ENCODE measurements around the gene FCHO1. TPM values are rescaled to one million over a fixed set of nuclear protein-coding genes. Genes with fewer than 3 reads are reported as not detected.

Gene FCHO1
- total and polyA plus RNA-seq, 10 of the 15 experiments (the other 5 are each of a cell fraction or from before 2014, with no cell fraction given): 0.14 to 45.8 (median 15.8) TPM

DNA sequence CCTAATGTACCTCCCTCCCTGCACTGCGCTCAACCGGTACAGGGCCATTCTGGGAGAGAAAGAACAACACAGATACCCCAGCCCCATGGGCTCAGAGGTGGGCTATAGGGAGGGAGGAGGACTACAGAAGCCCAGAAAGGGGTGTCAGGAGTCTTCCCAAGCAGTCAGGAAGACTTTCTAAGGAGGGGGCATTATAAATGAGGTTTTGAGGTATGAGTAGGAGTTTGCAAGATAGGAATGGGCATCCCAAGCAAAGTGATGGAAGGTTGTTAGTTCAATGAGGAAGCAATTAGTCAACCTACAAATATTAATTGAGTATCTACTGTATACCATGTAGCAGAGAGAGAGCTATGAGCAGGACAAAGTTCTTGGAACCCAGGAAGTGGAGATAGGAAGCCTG is 37.4 kb downstream of the FCHO1 start:
- DNase-seq (ENCODE audit: low read depth, low spot score) (no peak), FAIRE-seq (no peak), ATAC-seq (no peak)
- no peaks in the 10 kb centered on the region for H4K20me1 ChIP-seq (ENCODE audit: control insufficient read depth, insufficient read depth)
- H3K4me2 ChIP-seq (ENCODE audit: control insufficient read depth, insufficient read depth): no peak overlapping the region
- H3K4me1 ChIP-seq (ENCODE audit: control insufficient read depth, insufficient read depth, low read length): no peaks in the 10 kb centered on the region
- in situ Hi-C loops (cut with MboI) (no loop called here), intact Hi-C loops (cut with micrococcal nuclease; ENCODE audit: unreplicated experiment) (loop anchor here (10.0 kb wide), 1 partner anchor 146 kb away; the partner anchor contains the start of gene CCDC124)
- POLR2A ChIA-PET: no interaction called here
- no peak overlapping the region for H3K4me3 ChIP-seq
- TF ChIP-seq IKZF2 (IDR thresholded peaks at IDR 0.05): no peak
- TF ChIP-seq, protein P1, sequence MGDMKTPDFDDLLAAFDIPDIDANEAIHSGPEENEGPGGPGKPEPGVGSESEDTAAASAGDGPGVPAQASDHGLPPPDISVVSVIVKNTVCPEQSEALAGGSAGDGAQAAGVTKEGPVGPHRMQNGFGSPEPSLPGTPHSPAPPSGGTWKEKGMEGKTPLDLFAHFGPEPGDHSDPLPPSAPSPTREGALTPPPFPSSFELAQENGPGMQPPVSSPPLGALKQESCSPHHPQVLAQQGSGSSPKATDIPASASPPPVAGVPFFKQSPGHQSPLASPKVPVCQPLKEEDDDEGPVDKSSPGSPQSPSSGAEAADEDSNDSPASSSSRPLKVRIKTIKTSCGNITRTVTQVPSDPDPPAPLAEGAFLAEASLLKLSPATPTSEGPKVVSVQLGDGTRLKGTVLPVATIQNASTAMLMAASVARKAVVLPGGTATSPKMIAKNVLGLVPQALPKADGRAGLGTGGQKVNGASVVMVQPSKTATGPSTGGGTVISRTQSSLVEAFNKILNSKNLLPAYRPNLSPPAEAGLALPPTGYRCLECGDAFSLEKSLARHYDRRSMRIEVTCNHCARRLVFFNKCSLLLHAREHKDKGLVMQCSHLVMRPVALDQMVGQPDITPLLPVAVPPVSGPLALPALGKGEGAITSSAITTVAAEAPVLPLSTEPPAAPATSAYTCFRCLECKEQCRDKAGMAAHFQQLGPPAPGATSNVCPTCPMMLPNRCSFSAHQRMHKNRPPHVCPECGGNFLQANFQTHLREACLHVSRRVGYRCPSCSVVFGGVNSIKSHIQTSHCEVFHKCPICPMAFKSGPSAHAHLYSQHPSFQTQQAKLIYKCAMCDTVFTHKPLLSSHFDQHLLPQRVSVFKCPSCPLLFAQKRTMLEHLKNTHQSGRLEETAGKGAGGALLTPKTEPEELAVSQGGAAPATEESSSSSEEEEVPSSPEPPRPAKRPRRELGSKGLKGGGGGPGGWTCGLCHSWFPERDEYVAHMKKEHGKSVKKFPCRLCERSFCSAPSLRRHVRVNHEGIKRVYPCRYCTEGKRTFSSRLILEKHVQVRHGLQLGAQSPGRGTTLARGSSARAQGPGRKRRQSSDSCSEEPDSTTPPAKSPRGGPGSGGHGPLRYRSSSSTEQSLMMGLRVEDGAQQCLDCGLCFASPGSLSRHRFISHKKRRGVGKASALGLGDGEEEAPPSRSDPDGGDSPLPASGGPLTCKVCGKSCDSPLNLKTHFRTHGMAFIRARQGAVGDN (IDR thresholded peaks at IDR 0.05): no peak
- TF ChIP-seq, protein P2, sequence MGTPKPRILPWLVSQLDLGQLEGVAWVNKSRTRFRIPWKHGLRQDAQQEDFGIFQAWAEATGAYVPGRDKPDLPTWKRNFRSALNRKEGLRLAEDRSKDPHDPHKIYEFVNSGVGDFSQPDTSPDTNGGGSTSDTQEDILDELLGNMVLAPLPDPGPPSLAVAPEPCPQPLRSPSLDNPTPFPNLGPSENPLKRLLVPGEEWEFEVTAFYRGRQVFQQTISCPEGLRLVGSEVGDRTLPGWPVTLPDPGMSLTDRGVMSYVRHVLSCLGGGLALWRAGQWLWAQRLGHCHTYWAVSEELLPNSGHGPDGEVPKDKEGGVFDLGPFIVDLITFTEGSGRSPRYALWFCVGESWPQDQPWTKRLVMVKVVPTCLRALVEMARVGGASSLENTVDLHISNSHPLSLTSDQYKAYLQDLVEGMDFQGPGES (IDR thresholded peaks at IDR 0.05): no peak
- TF ChIP-seq NR2C1 (IDR thresholded peaks at IDR 0.05): no peak
- TF ChIP-seq ZSCAN29 (IDR thresholded peaks at IDR 0.05): no peak
- no peak for TF ChIP-seq MEF2A (IDR thresholded peaks at IDR 0.05; ENCODE audit: insufficient read depth, low read depth, low read length)
- TF ChIP-seq SUPT20H (IDR thresholded peaks at IDR 0.05; ENCODE audit: borderline replicate concordance, control insufficient read depth, low read depth, low read length): no peak
- no peak for TF ChIP-seq CREB1 (IDR thresholded peaks at IDR 0.05; ENCODE audit: low read depth)
- SMC1A ChIA-PET (ENCODE audit: uncharacterized antibody, unreplicated experiment): no interaction called here
- H2AFZ ChIP-seq (ENCODE audit: control insufficient read depth, low read depth, low read length): no peak overlapping the region
- H3K9ac ChIP-seq (ENCODE audit: control insufficient read depth, insufficient read depth, low read length): no peak overlapping the region
- CTCF ChIA-PET: interaction anchor here (1.4 to 2.2 kb wide), 2 partner anchors 71 to 85 kb away, joined by 3 to 7 read pairs; partner anchors contain the start of gene RPL18A
- H3K36me3 ChIP-seq (ENCODE audit: control insufficient read depth in 2 of 2, insufficient read depth in 2 of 2, low read length in 1 of 2): peaks cover 3 to 6% of the 10 kb centered on the region in 2 experiments; a peak in 3 of 4 replicates
- no peaks in the 10 kb centered on the region for H3K79me2 ChIP-seq (ENCODE audit: control insufficient read depth, insufficient read depth, low read length)
- RAD21 ChIA-PET (ENCODE audit: unreplicated experiment): interaction anchor here (1.0 kb wide), 1 partner anchor 13 kb away, joined by 3 read pairs; no protein-coding TSS in a partner anchor
- no peaks in the 10 kb centered on the region for H3K27me3 ChIP-seq (replicated peaks in 1 of 2; ENCODE audit: control insufficient read depth in 2 of 2, insufficient read depth in 2 of 2, low read length in 1 of 2)
- no peak overlapping the region for H3K27ac ChIP-seq (ENCODE audit: control insufficient read depth, insufficient read depth)
- H3K9me3 ChIP-seq (replicated peaks; ENCODE audit: control insufficient read depth, insufficient read depth, low read length): no peaks in the 10 kb centered on the region
- WGBS (ENCODE audit: insufficient coverage, insufficient replicate concordance, low lambda C conversion rate, missing lambda C conversion rate): 100% methylated on average over 2 of the region's 2 CpGs
- BruUV-seq (replicated peaks): no TSS peak

Data from GM12878 (cell line).